Muscle layer of colon (tissue), 2 donors: ENCODE data around the gene TLE4.

ENCODE experiments used
- H3K27ac ChIP-seq: one replicate; pipeline ENCODE4 v1.7.0; 2013; ENCODE audit warnings: low read depth, mild to moderate bottlenecking, low read length, moderate library complexity
- H3K27me3 ChIP-seq, 2 donors: one replicate each; pipeline ENCODE4 v1.7.0; 2013; ENCODE audit warnings: low read length in 2 of 2, mild to moderate bottlenecking in 2 of 2; ENCODE audit not compliant: insufficient read depth in 2 of 2, control insufficient read depth in 1 of 2
- H3K36me3 ChIP-seq: one replicate; pipeline ENCODE4 v1.7.0; 2013; ENCODE audit warnings: mild to moderate bottlenecking, low read length; ENCODE audit not compliant: insufficient read depth
- H3K4me1 ChIP-seq: one replicate; pipeline ENCODE4 v1.7.0; 2013; ENCODE audit warnings: mild to moderate bottlenecking, low read length; ENCODE audit not compliant: insufficient read depth
- H3K4me3 ChIP-seq, 2 donors: one replicate each; pipeline ENCODE4 v1.7.0; 2013; ENCODE audit warnings: low read length in 2 of 2, low read depth in 1 of 2, mild to moderate bottlenecking in 1 of 2, moderate library complexity in 1 of 2
- H3K9ac ChIP-seq: one replicate; pipeline ENCODE4 v1.7.0; 2013; ENCODE audit warnings: low read length
- H3K9me3 ChIP-seq: one replicate; pipeline ENCODE4 v1.7.0; 2013; ENCODE audit warnings: mild to moderate bottlenecking, low read length
- donor health status: abdominal sarcoma.
- donor health status: Adenocarcinoma of cecum.

The TLE4 gene

GRCh38 chr9:79661886-79662536, 90.2 kb downstream of the TLE4 start:
- H3K36me3 ChIP-seq: peaks cover 3% of the 10 kb centered on the region
- no peaks in the 10 kb centered on the region for H3K27me3 ChIP-seq
- peaks cover 13% of the 10 kb centered on the region for H3K4me1 ChIP-seq
- no peak overlapping the region for H3K9ac ChIP-seq
- no peak overlapping the region for H3K27ac ChIP-seq
- no peaks in the 10 kb centered on the region for H3K9me3 ChIP-seq
- H3K4me3 ChIP-seq: no peak overlapping the region

- Histone ChIP-seq H3K9me3 (no peaks in the 10 kb centered on the region), H3K4me1 (peaks cover 13% of the 10 kb centered on the region), H3K27ac (no peak overlapping the region), H3K27me3 (no peaks in the 10 kb centered on the region), H3K4me3 (no peak overlapping the region), H3K9ac (no peak overlapping the region), H3K36me3 (no peaks in the 10 kb centered on the region)
Observed at GRCh38 chr9:79662537-79662956, 90.8 kb downstream of the TLE4 start.

- Histone ChIP-seq H3K36me3 (no peaks in the 10 kb centered on the region), H3K4me1 (peaks cover 13% of the 10 kb centered on the region), H3K4me3 (no peak overlapping the region), H3K9ac (no peak overlapping the region), H3K27ac (no peak overlapping the region), H3K27me3 (no peaks in the 10 kb centered on the region), H3K9me3 (no peaks in the 10 kb centered on the region)
Observed at GRCh38 chr9:79663300-79663699, 91.5 kb downstream of the TLE4 start.

GRCh38 chr9:79663878-79664277, 92.1 kb downstream of the TLE4 start:
- no peaks in the 10 kb centered on the region for H3K9me3 ChIP-seq
- no peak overlapping the region for H3K9ac ChIP-seq
- peaks cover 15% of the 10 kb centered on the region for H3K4me1 ChIP-seq
- H3K4me3 ChIP-seq: no peak overlapping the region
- no peaks in the 10 kb centered on the region for H3K36me3 ChIP-seq
- no peaks in the 10 kb centered on the region for H3K27me3 ChIP-seq
- no peak overlapping the region for H3K27ac ChIP-seq

- Histone ChIP-seq H3K36me3 (no peaks in the 10 kb centered on the region), H3K27me3 (no peaks in the 10 kb centered on the region), H3K4me1 (peaks cover 20% of the 10 kb centered on the region), H3K9ac (no peak overlapping the region), H3K27ac (no peak overlapping the region), H3K4me3 (no peak overlapping the region), H3K9me3 (no peaks in the 10 kb centered on the region)
Observed at GRCh38 chr9:79664375-79664831, 92.6 kb downstream of the TLE4 start.

GRCh38 chr9:79665369-79665768, 93.6 kb downstream of the TLE4 start:
- Histone ChIP-seq H3K27ac (no peak overlapping the region), H3K27me3 (no peaks in the 10 kb centered on the region), H3K4me3 (no peak overlapping the region), H3K4me1 (peaks cover 21% of the 10 kb centered on the region), H3K9me3 (no peaks in the 10 kb centered on the region), H3K36me3 (no peaks in the 10 kb centered on the region), H3K9ac (no peak overlapping the region)

- Histone ChIP-seq H3K27me3 (no peaks in the 10 kb centered on the region), H3K36me3 (no peaks in the 10 kb centered on the region), H3K9me3 (no peaks in the 10 kb centered on the region), H3K4me3 (no peak overlapping the region), H3K27ac (no peak overlapping the region), H3K4me1 (peaks cover 21% of the 10 kb centered on the region), H3K9ac (no peak overlapping the region)
Observed at GRCh38 chr9:79665931-79666330, 94.2 kb downstream of the TLE4 start.

- H3K9me3 ChIP-seq: no peaks in the 10 kb centered on the region
- H3K36me3 ChIP-seq: no peaks in the 10 kb centered on the region
- H3K9ac ChIP-seq: no peak overlapping the region
- no peaks in the 10 kb centered on the region for H3K27me3 ChIP-seq
- no peak overlapping the region for H3K27ac ChIP-seq
- H3K4me3 ChIP-seq: no peak overlapping the region
- peaks cover 16% of the 10 kb centered on the region for H3K4me1 ChIP-seq
Observed at GRCh38 chr9:79667120-79667519, 95.4 kb downstream of the TLE4 start.

- Histone ChIP-seq H3K9me3 (no peaks in the 10 kb centered on the region), H3K9ac (no peak overlapping the region), H3K4me3 (no peak overlapping the region), H3K27me3 (no peaks in the 10 kb centered on the region), H3K36me3 (no peaks in the 10 kb centered on the region), H3K27ac (no peak overlapping the region), H3K4me1 (peaks cover 14% of the 10 kb centered on the region)
Observed at GRCh38 chr9:79667817-79668436, 96.2 kb downstream of the TLE4 start.

GRCh38 chr9:79668956-79669355, 97.2 kb downstream of the TLE4 start:
- H3K4me3 ChIP-seq: no peak overlapping the region
- H3K36me3 ChIP-seq: no peaks in the 10 kb centered on the region
- H3K9ac ChIP-seq: no peak overlapping the region
- no peak overlapping the region for H3K27ac ChIP-seq
- H3K4me1 ChIP-seq: peaks cover 8% of the 10 kb centered on the region
- no peaks in the 10 kb centered on the region for H3K9me3 ChIP-seq
- no peaks in the 10 kb centered on the region for H3K27me3 ChIP-seq

GRCh38 chr9:79670269-79670961, 98.7 kb downstream of the TLE4 start:
- H3K27me3 ChIP-seq: no peaks in the 10 kb centered on the region
- no peak overlapping the region for H3K4me3 ChIP-seq
- H3K27ac ChIP-seq: no peak overlapping the region
- H3K9ac ChIP-seq: no peak overlapping the region
- no peaks in the 10 kb centered on the region for H3K36me3 ChIP-seq
- H3K9me3 ChIP-seq: no peaks in the 10 kb centered on the region
- peaks cover 8% of the 10 kb centered on the region for H3K4me1 ChIP-seq
